ENCODE results near the gene ATP10D. TPM values are rescaled to one million over a fixed set of nuclear protein-coding genes. Genes with fewer than 3 reads are reported as not detected.

The ATP10D gene
- total RNA-seq, 1 donor from 2014 or later: 34.9 TPM

GRCh38 chr4:47488706-47489105, 3.6 kb downstream of the ATP10D start:
- no peak for TF ChIP-seq CTCF (IDR thresholded peaks at IDR 0.05; ENCODE audit: unreplicated experiment)
- H3K9me3 Mint-ChIP-seq: peaks cover 5% of the 10 kb centered on the region
- no peak for DNase-seq (ENCODE audit: low spot score in 2 of 2, unreplicated experiment in 2 of 2)
- H3K27me3 Mint-ChIP-seq (ENCODE audit: low read depth): no peaks in the 10 kb centered on the region
- peaks cover 5% of the 10 kb centered on the region for H3K36me3 Mint-ChIP-seq
- H3K27ac Mint-ChIP-seq: no peak overlapping the region
- peaks cover 37% of the 10 kb centered on the region for H3K4me1 Mint-ChIP-seq
- no peak overlapping the region for H3K4me3 Mint-ChIP-seq

GRCh38 chr4:47490550-47490949, 5.5 kb downstream of the ATP10D start:
- Mint-ChIP-seq H3K4me1 (peaks cover 34% of the 10 kb centered on the region), H3K36me3 (peaks cover 5% of the 10 kb centered on the region), H3K27ac (no peak overlapping the region), H3K9me3 (peaks cover 5% of the 10 kb centered on the region), H3K4me3 (no peak overlapping the region), H3K27me3 (ENCODE audit: low read depth) (no peaks in the 10 kb centered on the region)
- no peak for DNase-seq (ENCODE audit: low spot score in 2 of 2, unreplicated experiment in 2 of 2)
- TF ChIP-seq CTCF (IDR thresholded peaks at IDR 0.05; ENCODE audit: unreplicated experiment): no peak

GRCh38 chr4:47493238-47494123, 8.4 kb downstream of the ATP10D start:
- peaks cover 5% of the 10 kb centered on the region for H3K9me3 Mint-ChIP-seq
- TF ChIP-seq CTCF (IDR thresholded peaks at IDR 0.05; ENCODE audit: unreplicated experiment): no peak
- peaks cover 7% of the 10 kb centered on the region for H3K36me3 Mint-ChIP-seq
- no peak overlapping the region for H3K4me3 Mint-ChIP-seq
- H3K27ac Mint-ChIP-seq: peak overlapping the region; percentile 59
- peaks cover 28% of the 10 kb centered on the region for H3K4me1 Mint-ChIP-seq
- no peaks in the 10 kb centered on the region for H3K27me3 Mint-ChIP-seq (ENCODE audit: low read depth)
- no peak for DNase-seq (ENCODE audit: low spot score in 2 of 2, unreplicated experiment in 2 of 2)

- no peak overlapping the region for H3K4me3 Mint-ChIP-seq
- H3K27me3 Mint-ChIP-seq (ENCODE audit: low read depth): no peaks in the 10 kb centered on the region
- peaks cover 28% of the 10 kb centered on the region for H3K4me1 Mint-ChIP-seq
- H3K36me3 Mint-ChIP-seq: peaks cover 2% of the 10 kb centered on the region
- no peak for DNase-seq (ENCODE audit: low spot score in 2 of 2, unreplicated experiment in 2 of 2)
- no peak for TF ChIP-seq CTCF (IDR thresholded peaks at IDR 0.05; ENCODE audit: unreplicated experiment)
- H3K9me3 Mint-ChIP-seq: peaks cover under 1% of the 10 kb centered on the region
- H3K27ac Mint-ChIP-seq: peak overlapping the region; percentile 59
Observed at GRCh38 chr4:47494124-47494430, 9.0 kb downstream of the ATP10D start.

- H3K36me3 Mint-ChIP-seq: peaks cover 3% of the 10 kb centered on the region
- peaks cover 6% of the 10 kb centered on the region for H3K4me1 Mint-ChIP-seq
- no peaks in the 10 kb centered on the region for H3K27me3 Mint-ChIP-seq (ENCODE audit: low read depth)
- H3K27ac Mint-ChIP-seq: no peak overlapping the region
- no peaks in the 10 kb centered on the region for H3K9me3 Mint-ChIP-seq
- DNase-seq (ENCODE audit: low spot score in 2 of 2, unreplicated experiment in 2 of 2): no peak
- TF ChIP-seq CTCF (IDR thresholded peaks at IDR 0.05; ENCODE audit: unreplicated experiment): no peak
- H3K4me3 Mint-ChIP-seq: no peak overlapping the region
Observed at GRCh38 chr4:47498899-47499298, 13.8 kb downstream of the ATP10D start.

Measured in mesothelial cell of epicardium (in vitro differentiated cells).